ENCODE results near the gene A4GALT. TPM values are rescaled to one million over a fixed set of nuclear protein-coding genes. Genes with fewer than 3 reads are reported as not detected.
"Not testable (repeated sequence)": the region's sequence is repeated elsewhere in the genome, so short reads cannot be mapped to it uniquely, and the experiment has no call there.

Gene A4GALT
- total RNA-seq, 2 experiments from 2014 or later = 0.29 to 0.35 TPM

DNA sequence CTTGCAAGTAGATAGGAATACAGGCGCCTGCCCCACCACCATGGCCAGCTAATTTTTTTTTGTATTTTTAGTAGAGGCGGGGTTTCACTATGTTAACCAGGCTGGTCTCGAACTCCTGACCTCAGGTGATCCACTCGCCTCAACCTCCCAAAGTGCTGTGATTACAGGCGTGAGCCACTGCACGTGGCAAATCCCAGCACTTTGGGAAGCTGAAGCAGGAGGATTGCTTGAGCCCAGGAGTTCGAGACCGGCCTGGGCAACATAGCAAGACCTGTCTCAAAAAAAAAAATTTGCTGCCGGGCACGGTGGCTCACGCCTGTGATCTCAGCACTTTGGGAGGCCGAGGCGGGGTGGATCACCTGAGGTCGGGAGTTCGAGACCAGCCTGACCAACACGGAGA, 34.5 kb upstream of the A4GALT start:
- not testable (repeated sequence) for H3K27me3 Mint-ChIP-seq; H3K9me3 Mint-ChIP-seq; H3K36me3 Mint-ChIP-seq (ENCODE audit: low read depth); H3K4me1 Mint-ChIP-seq; DNase-seq; H3K4me3 Mint-ChIP-seq; H3K27ac Mint-ChIP-seq
- ChIA-PET CTCF (interaction anchor here (0.7 kb wide), 1 partner anchor 583 kb away, joined by 4 read pairs; no protein-coding TSS in a partner anchor), POLR2A (interaction anchor here (0.6 kb wide), 1 partner anchor 1453 kb away, joined by 4 read pairs; no protein-coding TSS in a partner anchor)

GRCh38 chr22:42754658-42755057, 34.0 kb upstream of the A4GALT start:
- POLR2A ChIA-PET = interaction anchor here (0.6 kb wide), 1 partner anchor 1453 kb away, joined by 4 read pairs; no protein-coding TSS in a partner anchor
- H3K9me3 Mint-ChIP-seq = no peaks in the 10 kb centered on the region
- H3K36me3 Mint-ChIP-seq (ENCODE audit: low read depth) = no peaks in the 10 kb centered on the region
- H3K27me3 Mint-ChIP-seq = no peaks in the 10 kb centered on the region
- no peak for DNase-seq
- CTCF ChIA-PET = interaction anchor here (0.7 kb wide), 1 partner anchor 582 kb away, joined by 4 read pairs; no protein-coding TSS in a partner anchor
- no peak overlapping the region for H3K27ac Mint-ChIP-seq
- no peaks in the 10 kb centered on the region for H3K4me1 Mint-ChIP-seq
- no peak overlapping the region for H3K4me3 Mint-ChIP-seq

- ChIA-PET CTCF (interaction anchor here (0.9 kb wide), 1 partner anchor 330 kb away, joined by 3 read pairs; no protein-coding TSS in a partner anchor), POLR2A (no interaction called here)
- DNase-seq = no peak
- no peaks in the 10 kb centered on the region for H3K27me3 Mint-ChIP-seq
- no peaks in the 10 kb centered on the region for H3K9me3 Mint-ChIP-seq
- no peak overlapping the region for H3K27ac Mint-ChIP-seq
- no peaks in the 10 kb centered on the region for H3K36me3 Mint-ChIP-seq (ENCODE audit: low read depth)
- no peaks in the 10 kb centered on the region for H3K4me1 Mint-ChIP-seq
- H3K4me3 Mint-ChIP-seq = no peak overlapping the region
These were observed 32.2 kb upstream of the A4GALT start for GRCh38 chr22:42752912-42753311.

DNA sequence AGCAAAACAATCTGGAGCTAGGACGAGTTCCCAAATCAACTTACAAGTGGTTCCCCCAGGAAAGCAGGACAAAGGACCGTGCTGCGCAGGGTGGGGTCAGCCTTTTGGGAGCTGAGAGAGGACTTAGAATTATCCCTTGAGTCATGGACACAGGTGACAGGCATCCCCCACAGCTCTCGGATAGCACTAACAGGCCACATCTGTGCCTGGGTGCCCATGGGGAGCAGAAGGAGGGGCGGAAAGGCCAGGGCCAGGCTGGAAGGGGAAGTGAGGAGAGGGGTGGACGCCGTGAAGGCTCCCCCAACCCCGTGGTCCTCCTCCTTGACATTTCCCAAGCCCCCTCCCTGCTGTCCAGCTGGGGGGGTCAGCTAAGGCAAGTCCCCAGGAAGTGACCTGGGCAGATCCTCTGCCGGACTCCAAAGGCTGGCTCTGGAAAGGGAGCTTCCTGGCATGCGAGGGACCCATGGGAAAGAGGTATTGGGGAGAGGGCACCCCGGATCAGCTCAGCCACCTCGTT, 31.6 kb upstream of the A4GALT start:
- no peaks in the 10 kb centered on the region for H3K4me1 Mint-ChIP-seq
- H3K9me3 Mint-ChIP-seq = no peaks in the 10 kb centered on the region
- no peak for DNase-seq
- POLR2A ChIA-PET = no interaction called here
- H3K27ac Mint-ChIP-seq = no peak overlapping the region
- CTCF ChIA-PET = interaction anchor here (0.9 kb wide), 1 partner anchor 331 kb away, joined by 3 read pairs; no protein-coding TSS in a partner anchor
- H3K36me3 Mint-ChIP-seq (ENCODE audit: low read depth) = no peaks in the 10 kb centered on the region
- H3K4me3 Mint-ChIP-seq = no peak overlapping the region
- H3K27me3 Mint-ChIP-seq = no peaks in the 10 kb centered on the region

DNA sequence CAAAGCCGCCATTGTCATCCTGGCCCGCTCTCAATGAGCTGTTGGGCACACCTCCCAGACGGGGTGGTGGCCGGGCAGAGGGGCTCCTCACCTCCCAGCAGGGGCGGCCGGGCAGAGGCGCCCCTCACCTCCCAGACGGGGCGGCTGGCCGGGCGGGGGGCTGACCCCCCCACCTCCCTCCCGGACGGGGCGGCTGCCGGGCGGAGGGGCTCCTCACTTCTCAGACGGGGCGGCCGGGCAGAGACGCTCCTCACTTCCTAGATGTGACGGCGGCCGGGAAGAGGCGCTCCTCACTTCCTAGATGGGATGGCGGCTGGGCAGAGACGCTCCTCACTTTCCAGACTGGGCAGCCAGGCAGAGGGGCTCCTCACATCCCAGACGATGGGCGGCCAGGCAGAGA, 29.8 kb upstream of the A4GALT start:
- CTCF ChIA-PET, H3K27me3 Mint-ChIP-seq, H3K27ac Mint-ChIP-seq: not testable (repeated sequence)

GRCh38 chr22:42747701-42748513, 27.2 kb upstream of the A4GALT start:
- no peak for DNase-seq
- Mint-ChIP-seq H3K36me3 (ENCODE audit: low read depth) (no peaks in the 10 kb centered on the region), H3K27ac (no peak overlapping the region), H3K9me3 (no peaks in the 10 kb centered on the region), H3K4me3 (no peak overlapping the region), H3K27me3 (no peaks in the 10 kb centered on the region), H3K4me1 (no peaks in the 10 kb centered on the region)
- ChIA-PET POLR2A (interaction anchor here (0.6 kb wide), 1 partner anchor 162 kb away, joined by 4 read pairs; no protein-coding TSS in a partner anchor), CTCF (interaction anchor here (0.5 to 0.7 kb wide), 3 partner anchors 24 to 829 kb away, joined by 3 to 4 read pairs (median 3); no protein-coding TSS in a partner anchor)

More for the DNA sequence above, 29.8 kb upstream of the A4GALT start:
- H3K36me3 Mint-ChIP-seq (ENCODE audit: low read depth); H3K9me3 Mint-ChIP-seq; H3K4me1 Mint-ChIP-seq; H3K4me3 Mint-ChIP-seq; POLR2A ChIA-PET; DNase-seq: not testable (repeated sequence)

DNA sequence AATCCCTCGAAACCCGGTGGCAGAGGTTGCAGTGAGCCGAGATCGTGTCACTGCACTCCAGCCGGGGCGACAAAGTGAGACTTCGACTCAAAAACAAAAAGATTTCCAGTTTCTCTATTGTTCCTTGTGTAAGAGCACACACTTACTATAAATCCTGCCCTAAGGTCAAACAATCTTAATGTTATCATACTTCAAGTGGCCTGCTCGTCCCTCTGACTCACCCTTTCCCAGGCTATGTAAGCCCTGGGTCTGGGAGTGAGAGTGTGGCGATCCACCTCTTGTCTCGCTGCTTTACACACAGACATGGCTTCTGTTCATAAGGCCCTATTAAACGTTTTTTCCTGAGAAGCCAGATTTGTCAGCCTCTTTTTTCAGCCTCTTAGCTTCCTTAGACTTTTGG, 24.4 kb upstream of the A4GALT start:
- no peaks in the 10 kb centered on the region for H3K9me3 Mint-ChIP-seq
- H3K4me3 Mint-ChIP-seq = no peak overlapping the region
- ChIA-PET POLR2A (no interaction called here), CTCF (no interaction called here)
- H3K27ac Mint-ChIP-seq = no peak overlapping the region
- H3K4me1 Mint-ChIP-seq = no peaks in the 10 kb centered on the region
- DNase-seq = no peak
- no peaks in the 10 kb centered on the region for H3K36me3 Mint-ChIP-seq (ENCODE audit: low read depth)
- no peaks in the 10 kb centered on the region for H3K27me3 Mint-ChIP-seq

DNA sequence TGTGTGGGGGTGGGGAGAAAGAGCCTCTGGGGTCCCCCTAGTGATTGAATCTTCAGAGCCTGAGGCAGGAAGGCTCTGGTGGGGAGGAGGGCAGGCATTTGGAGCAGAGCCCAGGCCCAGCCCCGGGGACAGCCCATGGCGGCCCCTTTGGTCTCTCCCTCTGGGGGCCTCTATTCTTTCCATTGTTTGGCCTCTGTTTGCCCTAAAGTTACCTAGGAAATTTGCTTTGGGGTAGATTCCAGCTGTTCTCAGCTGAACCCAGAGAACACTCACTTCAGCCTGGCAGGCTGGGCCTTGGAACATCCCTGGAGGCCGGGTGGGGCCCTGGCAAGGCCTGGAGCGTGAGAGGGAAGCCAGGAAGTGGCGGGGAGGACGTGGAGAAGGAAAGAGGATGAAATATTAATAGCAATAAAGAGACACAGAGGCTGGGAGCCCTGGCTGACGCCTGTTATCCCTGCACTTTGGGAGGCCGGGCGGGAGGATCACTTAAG, 22.9 kb upstream of the A4GALT start:
- no peaks in the 10 kb centered on the region for H3K36me3 Mint-ChIP-seq (ENCODE audit: low read depth)
- ChIA-PET POLR2A (no interaction called here), CTCF (no interaction called here)
- no peak overlapping the region for H3K27ac Mint-ChIP-seq
- DNase-seq = no peak
- H3K4me3 Mint-ChIP-seq = no peak overlapping the region
- H3K9me3 Mint-ChIP-seq = no peaks in the 10 kb centered on the region
- H3K27me3 Mint-ChIP-seq = peaks cover 2% of the 10 kb centered on the region
- no peaks in the 10 kb centered on the region for H3K4me1 Mint-ChIP-seq

- no peak overlapping the region for H3K4me3 Mint-ChIP-seq
- peaks cover 2% of the 10 kb centered on the region for H3K27me3 Mint-ChIP-seq
- no peaks in the 10 kb centered on the region for H3K4me1 Mint-ChIP-seq
- H3K27ac Mint-ChIP-seq = no peak overlapping the region
- H3K9me3 Mint-ChIP-seq = no peaks in the 10 kb centered on the region
- ChIA-PET CTCF (no interaction called here), POLR2A (no interaction called here)
- DNase-seq = no peak
- no peaks in the 10 kb centered on the region for H3K36me3 Mint-ChIP-seq (ENCODE audit: low read depth)
These were observed 22.3 kb upstream of the A4GALT start for GRCh38 chr22:42742940-42743339.

DNA sequence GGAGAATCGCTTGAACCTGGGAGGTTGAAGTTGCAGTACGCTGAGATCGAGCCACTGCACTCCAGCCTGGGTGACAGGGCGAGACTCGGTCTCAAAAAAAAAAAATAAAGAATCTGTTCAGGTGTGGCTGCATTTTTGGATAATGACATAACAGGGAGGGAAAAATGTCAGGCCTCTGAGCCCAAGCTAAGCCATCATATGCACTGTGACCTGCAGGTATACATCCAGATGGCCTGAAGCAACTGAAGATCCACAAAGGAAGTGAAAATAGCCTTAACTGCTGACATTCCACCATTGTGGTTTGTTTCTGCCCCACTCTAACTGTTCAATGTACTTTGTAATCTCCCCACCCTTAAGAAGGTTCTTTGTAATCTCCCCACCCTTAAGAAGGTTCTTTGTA, 19.6 kb upstream of the A4GALT start:
- H3K27me3 Mint-ChIP-seq; H3K27ac Mint-ChIP-seq; H3K4me3 Mint-ChIP-seq; H3K4me1 Mint-ChIP-seq; H3K9me3 Mint-ChIP-seq; H3K36me3 Mint-ChIP-seq (ENCODE audit: low read depth); CTCF ChIA-PET; POLR2A ChIA-PET; DNase-seq: not testable (repeated sequence)

- CTCF ChIA-PET = no interaction called here
- Mint-ChIP-seq H3K27ac (no peak overlapping the region), H3K4me3 (no peak overlapping the region), H3K4me1 (no peaks in the 10 kb centered on the region), H3K27me3 (peaks cover 2% of the 10 kb centered on the region), H3K36me3 (ENCODE audit: low read depth) (no peaks in the 10 kb centered on the region), H3K9me3 (no peaks in the 10 kb centered on the region)
- POLR2A ChIA-PET = no interaction called here
- no peak for DNase-seq
These were observed 13.7 kb upstream of the A4GALT start for GRCh38 chr22:42734406-42734805.

DNA sequence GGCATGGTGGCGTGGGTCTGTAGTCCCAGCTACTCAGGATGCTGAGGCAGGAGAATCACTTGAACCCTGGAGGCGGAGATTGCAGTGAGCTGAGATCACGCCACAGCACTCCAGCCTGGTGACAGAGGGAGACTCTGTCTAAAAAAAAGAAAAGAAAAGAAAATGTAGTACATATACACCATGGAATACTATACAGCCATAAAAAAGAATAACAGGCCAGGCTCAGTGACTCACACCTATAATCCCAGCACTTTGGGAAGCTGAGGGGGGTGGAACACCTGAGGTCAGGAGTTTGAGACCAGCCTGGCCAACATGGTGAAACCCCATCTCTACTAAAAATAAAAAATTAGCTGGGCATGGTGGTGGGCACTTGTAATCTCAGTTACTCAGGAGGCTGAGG, 12.7 kb upstream of the A4GALT start:
- H3K36me3 Mint-ChIP-seq (ENCODE audit: low read depth); POLR2A ChIA-PET; DNase-seq; H3K4me3 Mint-ChIP-seq; H3K4me1 Mint-ChIP-seq; H3K27me3 Mint-ChIP-seq; H3K9me3 Mint-ChIP-seq; H3K27ac Mint-ChIP-seq: not testable (repeated sequence)
- CTCF ChIA-PET = interaction anchor here (0.6 kb wide), 1 partner anchor 996 kb away, joined by 5 read pairs; no protein-coding TSS in a partner anchor

GRCh38 chr22:42732081-42732480, 11.4 kb upstream of the A4GALT start:
- H3K4me3 Mint-ChIP-seq = no peak overlapping the region
- DNase-seq = no peak
- POLR2A ChIA-PET = no interaction called here
- peaks cover 2% of the 10 kb centered on the region for H3K27me3 Mint-ChIP-seq
- no peaks in the 10 kb centered on the region for H3K36me3 Mint-ChIP-seq (ENCODE audit: low read depth)
- no peaks in the 10 kb centered on the region for H3K4me1 Mint-ChIP-seq
- CTCF ChIA-PET = interaction anchor here (0.6 to 1.2 kb wide), 2 partner anchors 32 to 64 kb away, joined by 3 to 7 read pairs; no protein-coding TSS in a partner anchor
- H3K9me3 Mint-ChIP-seq = no peaks in the 10 kb centered on the region
- no peak overlapping the region for H3K27ac Mint-ChIP-seq

Measured in activated CD4-positive, alpha-beta T cell treated with anti-CD3 and anti-CD28 coated beads, Interleukin-2, amount 10 ng/mL, durations not matched to agents 7 days and 5 days (primary cell).